ENCODE measurements around the gene ZCCHC10.

Gene ZCCHC10

GRCh38 chr5:133053448-133053847, 27.1 kb upstream of the ZCCHC10 start:
- H4K20me1 ChIP-seq (ENCODE audit: low read depth, low read length): peaks cover 28% of the 10 kb centered on the region; the same call in 1 of the 2 replicates
- peak overlapping the region; percentile 95 for H3K4me2 ChIP-seq (ENCODE audit: low read depth, low read length, poor library complexity, severe bottlenecking)
- H3F3A ChIP-seq (ENCODE audit: insufficient read depth): peaks cover 11% of the 10 kb centered on the region
- no peaks in the 10 kb centered on the region for H3K27me3 ChIP-seq (ENCODE audit: low read length)
- no peak overlapping the region for H3K27ac ChIP-seq (ENCODE audit: low read depth, low read length)
- peak overlapping the region; percentile 98 for H3K4me3 ChIP-seq (ENCODE audit: insufficient read depth, low read length, poor library complexity, severe bottlenecking)
- H2AFZ ChIP-seq (ENCODE audit: low read depth, low read length, severe bottlenecking): no peak overlapping the region
- H3K36me3 ChIP-seq (ENCODE audit: low read length): no peaks in the 10 kb centered on the region
- TF ChIP-seq EZH2phosphoT487 (conservative IDR thresholded peaks at IDR 0.05; ENCODE audit: low read length) (no peak), CTCF (IDR thresholded peaks at IDR 0.05; ENCODE audit: insufficient read depth, low read length, poor library complexity, severe bottlenecking) (no peak)
- no peaks in the 10 kb centered on the region for H3K9me3 ChIP-seq (ENCODE audit: insufficient read depth, low read length)
- peaks cover 75% of the 10 kb centered on the region for H3K79me2 ChIP-seq (ENCODE audit: insufficient read depth, low read length)
- H3K9ac ChIP-seq (ENCODE audit: low read length): peak overlapping the region; percentile 95
- no peaks in the 10 kb centered on the region for H3K9me2 ChIP-seq (replicated peaks; ENCODE audit: insufficient read depth, low read length)

GRCh38 chr5:133052317-133053175, 26.2 kb upstream of the ZCCHC10 start:
- H3K4me2 ChIP-seq (ENCODE audit: low read depth, low read length, poor library complexity, severe bottlenecking): peak overlapping the region; percentile 95
- H4K20me1 ChIP-seq (ENCODE audit: low read depth, low read length): peaks cover 23% of the 10 kb centered on the region; the same call in 1 of the 2 replicates
- H3K9me3 ChIP-seq (ENCODE audit: insufficient read depth, low read length): no peaks in the 10 kb centered on the region
- no peaks in the 10 kb centered on the region for H3K27me3 ChIP-seq (ENCODE audit: low read length)
- peak overlapping the region; percentile 95 for H3K9ac ChIP-seq (ENCODE audit: low read length)
- H3K79me2 ChIP-seq (ENCODE audit: insufficient read depth, low read length): peaks cover 66% of the 10 kb centered on the region
- peak overlapping the region; percentile 98 for H3K4me3 ChIP-seq (ENCODE audit: insufficient read depth, low read length, poor library complexity, severe bottlenecking)
- H3K36me3 ChIP-seq (ENCODE audit: low read length): no peaks in the 10 kb centered on the region
- TF ChIP-seq CTCF (IDR thresholded peaks at IDR 0.05; ENCODE audit: insufficient read depth, low read length, poor library complexity, severe bottlenecking): no peak
- TF ChIP-seq EZH2phosphoT487 (conservative IDR thresholded peaks at IDR 0.05; ENCODE audit: low read length): no peak
- peak overlapping the region; percentile 79 for H2AFZ ChIP-seq (ENCODE audit: low read depth, low read length, severe bottlenecking)
- peaks cover 11% of the 10 kb centered on the region for H3F3A ChIP-seq (ENCODE audit: insufficient read depth)
- H3K27ac ChIP-seq (ENCODE audit: low read depth, low read length): peak overlapping the region; percentile 94
- H3K9me2 ChIP-seq (replicated peaks; ENCODE audit: insufficient read depth, low read length): no peaks in the 10 kb centered on the region

GRCh38 chr5:133051542-133052316, 25.4 kb upstream of the ZCCHC10 start, which contains the start of gene HSPA4:
Gene HSPA4 (plus strand): TSS chr5:133052013. CDS start chr5:133052251, 238 bp downstream.
- no peaks in the 10 kb centered on the region for H3K27me3 ChIP-seq (ENCODE audit: low read length)
- peak within 1 kb of the TSS; percentile 79 for H2AFZ ChIP-seq (ENCODE audit: low read depth, low read length, severe bottlenecking)
- H3K9ac ChIP-seq (ENCODE audit: low read length): peak within 1 kb of the TSS; percentile 95
- H4K20me1 ChIP-seq (ENCODE audit: low read depth, low read length): peaks cover 17% of the 10 kb centered on the region; the same call in 1 of the 2 replicates
- peak within 1 kb of the TSS; percentile 98 for H3K4me3 ChIP-seq (ENCODE audit: insufficient read depth, low read length, poor library complexity, severe bottlenecking)
- H3K79me2 ChIP-seq (ENCODE audit: insufficient read depth, low read length): peaks cover 58% of the 10 kb centered on the region
- H3K27ac ChIP-seq (ENCODE audit: low read depth, low read length): peak within 1 kb of the TSS; percentile 94
- no peaks in the 10 kb centered on the region for H3K9me3 ChIP-seq (ENCODE audit: insufficient read depth, low read length)
- TF ChIP-seq EZH2phosphoT487 (conservative IDR thresholded peaks at IDR 0.05; ENCODE audit: low read length) (no peak), CTCF (IDR thresholded peaks at IDR 0.05; ENCODE audit: insufficient read depth, low read length, poor library complexity, severe bottlenecking) (no peak)
- H3K9me2 ChIP-seq (replicated peaks; ENCODE audit: insufficient read depth, low read length): no peaks in the 10 kb centered on the region
- H3K36me3 ChIP-seq (ENCODE audit: low read length): no peaks in the 10 kb centered on the region
- H3K4me2 ChIP-seq (ENCODE audit: low read depth, low read length, poor library complexity, severe bottlenecking): peak within 1 kb of the TSS; percentile 95
- H3F3A ChIP-seq (ENCODE audit: insufficient read depth): peaks cover 11% of the 10 kb centered on the region

All from SU-DHL-6 (cell line).